Gastroesophageal sphincter (tissue), 3 donors: ENCODE data around the gene CEBPG.

Source experiments
- CTCF ChIP-seq, 4 experiments: fragments of 200-600 bp in 2 of 4; fragments of 450-650 bp in 2 of 4; sonication (generic) in 1 of 4; IDR thresholded peaks; one replicate each; pipeline ENCODE4 v1.5.1; 2017 to 2019; ENCODE audit warnings: antibody characterized with exemption in 4 of 4, mild to moderate bottlenecking in 2 of 4, moderate library complexity in 2 of 4
- EP300 ChIP-seq: sonication (generic); formaldehyde crosslinking; IDR thresholded peaks from one replicate; pipeline ENCODE4 v1.6.1; 2017; ENCODE audit warnings: antibody characterized with exemption, mild to moderate bottlenecking
- POLR2A ChIP-seq, 2 donors: fragments of 450-650 bp; IDR thresholded peaks; one replicate each; pipeline ENCODE4 v1.6.1; 2017; ENCODE audit warnings: antibody characterized with exemption in 2 of 2, mild to moderate bottlenecking in 2 of 2, moderate library complexity in 1 of 2
- POLR2AphosphoS5 ChIP-seq: sonication (generic); formaldehyde crosslinking; IDR thresholded peaks from one replicate; pipeline ENCODE4 v1.6.1; 2017; ENCODE audit warnings: antibody characterized with exemption

- TF ChIP-seq POLR2AphosphoS5 (no peak), POLR2A (IDR thresholded peaks at IDR 0.05) (no peak), CTCF (IDR thresholded peaks at IDR 0.05) (no peak), EP300 (no peak)
These were observed 58.5 kb downstream of the CEBPG start for GRCh38 chr19:33432015-33432414.
